GM21786 (cell line): ENCODE data around the gene GTF2F2.

Source experiments
- ATAC-seq: cut with Tn5 transposase; IDR thresholded peaks from one replicate; pipeline ENCODE4 v1.9.1; 2021; ENCODE audit not compliant: unreplicated experiment

Gene GTF2F2

DNA sequence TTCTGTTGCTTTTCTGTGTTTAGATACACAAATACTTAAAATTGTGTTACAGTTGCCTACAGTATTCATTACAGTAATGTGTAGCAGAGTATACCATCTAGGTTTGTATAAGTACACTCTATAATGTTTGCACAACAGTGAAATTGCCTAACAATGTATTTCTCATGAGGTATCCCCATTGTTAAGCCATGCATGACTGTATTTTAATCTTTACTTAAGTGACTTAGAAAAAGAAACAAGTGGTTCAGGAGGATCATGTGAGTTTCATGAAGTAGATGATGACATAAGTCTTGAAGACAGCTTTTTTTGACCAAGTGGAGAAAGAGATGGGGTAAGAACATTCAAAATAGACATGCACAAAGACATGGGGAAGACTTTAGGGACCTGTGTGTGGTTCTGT lies 88.9 kb downstream of the GTF2F2 start:
- ATAC-seq = no peak

- ATAC-seq = no peak
These were observed 95.2 kb downstream of the GTF2F2 start for GRCh38 chr13:45215392-45216077.

DNA sequence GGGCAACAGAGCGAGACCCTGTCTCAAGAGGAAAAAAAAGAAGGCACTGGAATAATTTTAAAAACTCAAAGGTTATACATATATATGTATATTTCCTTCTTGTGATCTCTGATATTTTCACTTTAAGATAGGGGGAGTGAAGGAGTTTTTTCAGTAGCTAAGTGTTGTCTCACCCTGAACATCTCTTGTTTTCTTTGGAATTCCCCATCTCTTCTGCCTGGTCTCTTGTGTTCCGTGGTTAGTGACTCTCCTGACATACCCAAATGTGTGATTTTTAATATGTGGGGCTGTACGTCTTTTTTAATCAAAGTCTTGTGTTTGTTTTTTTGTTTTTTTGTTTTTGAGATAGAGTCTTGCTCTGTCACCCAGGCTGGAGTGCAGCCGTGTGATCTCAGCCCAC lies 95.9 kb downstream of the GTF2F2 start:
- no peak for ATAC-seq

GRCh38 chr13:45218689-45219088 lies 98.4 kb downstream of the GTF2F2 start:
- ATAC-seq = no peak

DNA sequence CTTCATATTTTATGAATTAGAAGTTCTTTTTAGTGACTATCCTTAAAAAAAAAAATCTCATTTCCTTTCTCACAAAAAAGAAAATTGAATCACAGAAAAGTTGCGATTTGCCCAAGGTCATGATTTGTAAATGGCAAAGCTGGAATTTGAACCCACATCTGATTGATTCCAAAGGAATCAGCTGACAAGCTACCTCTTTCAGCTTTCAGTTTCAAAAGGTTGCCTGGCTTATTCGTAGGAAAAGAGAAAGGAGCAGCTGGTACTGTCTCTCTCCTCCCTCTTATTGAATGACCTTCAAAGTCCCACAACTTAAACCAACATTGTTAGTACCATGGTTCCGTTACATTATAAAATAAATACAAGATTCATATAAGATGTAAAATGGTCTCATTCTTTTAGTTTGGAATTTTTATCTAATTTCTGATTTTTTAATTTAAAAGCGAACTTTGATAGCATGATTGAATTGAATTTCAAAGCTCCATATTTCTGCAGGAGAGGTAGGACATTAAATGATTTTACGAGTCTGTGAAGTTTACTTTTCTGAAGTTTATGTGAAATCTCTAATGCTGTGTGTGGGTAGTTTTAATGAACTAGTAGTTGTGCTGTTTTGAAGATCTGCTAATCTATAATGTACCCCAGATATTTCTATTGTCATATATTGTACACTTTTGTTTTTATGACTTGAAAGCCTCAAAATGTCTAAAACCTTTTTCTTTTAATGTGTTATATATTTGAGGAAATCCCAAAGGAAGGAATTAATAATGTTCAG lies 99.0 kb downstream of the GTF2F2 start:
- no peak for ATAC-seq

- no peak for ATAC-seq
These were observed 99.6 kb downstream of the GTF2F2 start for GRCh38 chr13:45219938-45220375.

DNA sequence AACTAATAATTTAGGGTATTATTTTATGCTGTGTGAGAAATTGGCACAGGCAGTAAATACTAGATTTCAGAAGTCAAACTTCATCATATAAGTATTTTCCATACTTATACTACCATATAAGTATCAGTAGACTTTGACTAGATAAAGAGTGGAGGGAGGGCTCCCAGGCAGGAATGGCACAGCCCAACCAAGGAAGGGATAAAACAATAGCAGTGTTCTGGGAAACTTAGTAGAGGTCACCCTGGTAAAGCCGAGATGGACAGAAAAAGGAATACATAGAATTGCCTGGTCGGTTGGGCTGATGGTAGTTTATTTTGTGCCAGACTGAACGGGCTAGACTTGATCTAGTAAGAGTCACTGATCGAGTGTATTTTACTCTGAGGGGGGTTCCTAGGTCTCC lies 100.1 kb downstream of the GTF2F2 start:
- no peak for ATAC-seq

- ATAC-seq = no peak
These were observed 102.2 kb downstream of the GTF2F2 start for GRCh38 chr13:45222516-45222915.

DNA sequence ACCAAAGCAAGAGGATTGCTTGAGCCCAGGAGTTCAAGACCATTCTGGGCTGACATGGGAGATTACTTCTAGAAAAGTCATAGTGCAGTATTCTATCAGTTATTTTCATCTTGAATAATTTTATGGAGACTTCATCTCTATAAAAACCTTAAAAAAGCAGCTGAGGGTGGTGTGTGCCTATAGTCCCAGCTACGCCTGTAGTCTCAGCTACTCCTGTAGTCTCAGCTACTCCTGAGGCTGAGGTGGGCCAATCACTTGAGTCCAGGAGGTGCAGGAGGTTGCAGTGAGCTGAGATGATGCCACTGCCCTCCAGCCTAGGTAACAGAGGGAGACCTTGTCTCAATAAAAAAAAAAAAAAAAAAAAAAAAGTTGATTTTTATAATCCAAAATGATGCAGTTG lies 102.6 kb downstream of the GTF2F2 start:
- no peak for ATAC-seq

DNA sequence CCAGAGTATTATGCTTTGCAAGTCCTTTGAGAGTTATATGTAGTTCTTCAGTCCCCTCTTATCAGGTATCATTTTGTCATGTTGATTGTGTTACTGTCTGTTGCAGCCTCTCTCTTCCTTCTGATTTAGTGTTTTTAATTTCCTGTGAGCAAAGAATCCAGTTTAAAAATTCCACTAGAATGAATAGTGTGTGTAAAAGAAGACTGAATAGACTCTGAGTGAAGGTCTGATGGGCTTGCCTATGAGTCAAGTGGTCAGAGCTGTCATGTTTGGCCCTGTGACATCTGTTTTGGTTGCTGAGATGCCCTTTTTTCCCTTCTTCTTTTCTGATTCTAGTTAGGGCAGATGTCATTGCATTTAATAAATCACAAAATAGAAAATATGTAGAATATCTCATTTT lies 103.9 kb downstream of the GTF2F2 start:
- ATAC-seq = no peak

DNA sequence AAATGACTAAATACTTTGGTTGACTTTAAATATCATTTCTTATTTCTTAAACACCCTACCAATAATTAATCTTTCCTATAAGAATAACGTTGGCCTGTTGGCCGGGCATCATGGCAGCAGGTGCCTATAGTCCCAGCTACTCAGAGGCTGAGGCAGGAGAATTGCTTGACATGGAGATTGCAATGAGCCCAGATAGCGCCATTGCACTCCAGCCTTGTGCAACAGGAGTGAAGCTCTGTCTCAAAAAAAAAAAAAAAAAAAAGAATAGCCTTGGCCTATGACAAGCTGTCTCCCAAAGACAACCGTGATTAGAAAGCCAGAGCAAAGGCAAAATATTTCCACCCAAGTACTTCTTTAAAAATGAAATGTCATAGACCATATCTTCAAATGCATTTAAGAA lies 105.1 kb downstream of the GTF2F2 start:
- no peak for ATAC-seq

- no peak for ATAC-seq
These were observed 105.7 kb downstream of the GTF2F2 start for GRCh38 chr13:45226024-45226423.

- ATAC-seq = no peak
These were observed 107.7 kb downstream of the GTF2F2 start for GRCh38 chr13:45228002-45228401.

DNA sequence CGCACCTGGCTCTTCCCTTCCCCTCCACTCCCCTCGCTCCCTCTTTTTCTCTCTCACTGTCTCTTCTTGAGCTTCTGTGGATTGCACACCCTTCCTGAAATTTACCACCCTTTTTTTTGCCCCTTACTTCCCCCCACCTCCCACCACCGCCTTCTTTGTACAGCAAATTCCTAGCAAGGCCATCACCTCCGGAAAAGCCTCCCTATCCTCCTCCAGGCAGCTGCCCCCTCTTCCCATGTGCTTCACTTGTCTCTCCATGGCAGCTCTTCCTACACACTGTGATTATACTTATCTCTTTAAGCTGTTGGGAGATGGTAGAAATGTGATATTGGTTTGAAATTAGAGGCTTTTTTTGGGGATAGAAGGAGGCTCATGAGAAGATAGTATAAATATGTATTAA lies 108.9 kb downstream of the GTF2F2 start:
- no peak for ATAC-seq

DNA sequence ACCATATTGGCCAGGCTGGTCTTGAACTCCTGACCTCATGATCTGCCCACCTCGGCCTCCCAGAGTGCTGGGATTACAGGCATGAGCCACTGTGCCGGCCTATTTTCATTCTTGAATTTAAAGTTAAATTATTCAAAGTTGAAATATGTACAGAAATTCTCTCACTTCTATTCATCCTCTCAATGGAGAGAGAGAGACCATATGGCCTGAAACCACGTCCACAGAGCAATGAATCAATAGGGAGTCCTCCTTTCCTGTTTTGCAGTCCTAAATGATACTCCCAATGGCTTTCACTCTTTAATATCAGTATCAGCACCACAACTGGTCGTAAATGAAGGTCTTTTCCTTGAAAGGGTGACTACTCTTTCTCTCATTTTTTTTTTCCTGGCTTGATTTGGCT lies 111.0 kb downstream of the GTF2F2 start:
- ATAC-seq = no peak

DNA sequence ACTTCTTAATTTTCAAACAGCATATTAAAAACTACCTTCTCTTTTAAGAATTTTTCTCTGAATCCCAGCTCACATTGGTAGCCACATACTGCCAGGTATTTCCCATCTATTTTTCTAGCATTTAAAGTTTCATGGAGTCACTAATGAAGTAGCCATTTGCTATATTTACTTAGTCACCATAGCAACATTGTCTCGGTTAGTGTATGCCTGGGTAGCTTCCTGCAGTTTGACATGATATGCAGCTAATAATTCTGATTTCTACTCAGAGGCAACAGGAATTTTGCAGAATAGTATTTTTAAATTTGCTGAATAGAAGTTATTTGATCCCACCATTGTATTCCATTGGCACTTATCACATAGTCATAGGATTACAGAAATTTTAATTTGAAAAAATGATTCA lies 111.4 kb downstream of the GTF2F2 start:
- ATAC-seq = no peak

DNA sequence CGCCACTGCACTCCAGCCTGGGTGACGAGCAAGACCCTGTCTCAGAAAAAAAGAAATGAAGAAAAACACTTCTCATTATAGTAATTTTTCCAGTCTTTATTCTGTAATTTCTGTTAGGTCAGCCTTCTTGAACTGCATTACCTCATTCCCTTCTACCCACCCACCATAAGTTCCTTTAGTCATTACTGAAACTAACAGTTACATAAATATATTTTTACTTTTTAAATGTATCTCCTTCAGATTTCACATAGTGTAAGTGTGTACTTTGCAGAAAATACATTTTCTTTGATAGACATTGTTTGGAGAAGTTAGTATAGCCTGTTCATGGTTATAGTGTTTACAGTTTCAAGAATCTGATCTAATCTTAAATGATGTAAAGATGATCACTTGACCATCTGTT lies 112.3 kb downstream of the GTF2F2 start:
- no peak for ATAC-seq

DNA sequence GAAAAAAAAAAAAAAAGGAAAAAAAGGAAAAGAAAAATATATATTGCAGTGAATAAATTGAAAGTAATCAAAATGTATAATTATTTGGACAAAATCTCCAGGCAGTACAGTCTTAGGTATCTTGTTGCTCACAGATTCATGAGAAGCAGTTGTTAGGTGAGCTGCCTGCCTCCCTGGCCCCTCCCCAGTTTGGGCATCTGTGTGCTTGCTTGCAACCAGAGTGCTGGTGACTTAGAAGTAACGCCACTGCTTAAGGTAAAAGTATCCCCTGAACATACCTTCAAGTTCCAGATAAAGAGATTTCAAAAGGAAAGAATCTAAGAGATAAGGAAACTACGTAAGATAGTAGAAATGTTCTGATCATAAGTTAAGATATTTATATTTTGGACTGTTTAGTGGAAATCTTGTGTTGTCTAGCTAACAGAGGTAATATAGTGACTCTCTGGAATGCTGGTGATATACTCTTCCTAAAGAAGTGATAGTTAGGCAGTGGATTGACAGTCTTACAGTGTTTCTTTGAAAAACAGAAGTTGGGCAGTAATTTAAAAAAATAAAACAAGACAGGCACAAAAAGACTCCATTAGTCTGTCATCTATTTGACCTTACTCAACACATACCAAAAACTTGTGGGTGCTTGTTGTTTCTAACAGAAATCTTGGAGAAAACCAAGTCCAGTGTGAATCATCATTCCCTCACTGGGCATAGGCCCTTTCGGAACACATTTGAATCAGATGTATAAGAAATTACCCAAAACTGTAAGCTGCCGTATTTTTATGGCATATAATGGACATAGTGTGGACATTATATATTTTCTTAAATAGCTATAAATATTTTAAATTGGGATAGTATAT lies 118.9 kb downstream of the GTF2F2 start:
- ATAC-seq = no peak

- no peak for ATAC-seq
These were observed 119.8 kb downstream of the GTF2F2 start for GRCh38 chr13:45240143-45240542.

GRCh38 chr13:45242070-45242469 lies 121.8 kb downstream of the GTF2F2 start:
- no peak for ATAC-seq

GRCh38 chr13:45242524-45242923 lies 122.2 kb downstream of the GTF2F2 start:
- no peak for ATAC-seq

DNA sequence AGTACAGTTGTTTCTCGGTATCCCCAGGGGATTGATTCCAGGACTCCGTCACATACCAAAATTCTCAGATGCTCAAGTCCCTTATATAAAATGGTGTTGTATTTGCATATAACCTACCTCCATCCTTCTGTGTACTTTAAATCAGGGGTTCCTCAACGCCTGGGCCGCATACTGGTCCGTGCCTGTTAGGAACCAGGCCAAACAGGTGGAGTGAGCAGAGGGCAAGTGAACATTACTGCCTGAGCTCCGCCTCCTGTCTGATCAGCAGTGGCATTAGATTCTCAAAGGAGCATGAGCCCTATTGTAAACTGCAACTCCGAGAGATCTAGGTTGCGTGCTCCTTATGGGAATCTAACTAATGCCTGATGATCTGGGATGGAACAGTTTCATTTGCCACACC lies 122.8 kb downstream of the GTF2F2 start:
- ATAC-seq = no peak
